GM23338 (cell line): ENCODE measurements around the gene TM4SF5. TPM values are rescaled to one million over a fixed set of nuclear protein-coding genes. Genes with fewer than 3 reads are reported as not detected.

Source experiments
- ATAC-seq: fragments of 200-7000 bp; cut with Tn5 transposase; 3 replicates; pipeline ENCODE4 v1.9.1; 2020
- DNase-seq: peaks from one replicate; pipeline ENCODE4 v3.0.0-alpha.2; 2015; ENCODE audit warnings: low spot score
- H2AFZ ChIP-seq: fragments of 200-600 bp; sonication (generic); 2 replicates; pipeline ENCODE4 v1.8.0; 2016; ENCODE audit warnings: antibody characterized with exemption, mild to moderate bottlenecking, moderate library complexity
- H3F3A ChIP-seq: fragments of 200-600 bp; sonication (generic); replicated peaks from 2 replicates; pipeline ENCODE4 v1.8.0; 2017; ENCODE audit warnings: antibody characterized with exemption, mixed run types, low read depth
- H3K27ac ChIP-seq: fragments of 200-600 bp; sonication (generic); 2 replicates; pipeline ENCODE4 v1.6.1; 2016; ENCODE audit warnings: low read depth
- H3K27me3 ChIP-seq: fragments of 200-600 bp; sonication (generic); 2 replicates; pipeline ENCODE4 v1.8.0; 2016; ENCODE audit warnings: mild to moderate bottlenecking, mixed run types, moderate library complexity; ENCODE audit not compliant: insufficient read depth
- H3K36me3 ChIP-seq: fragments of 200-600 bp; sonication (generic); 2 replicates; pipeline ENCODE4 v1.8.0; 2016; ENCODE audit warnings: mild to moderate bottlenecking; ENCODE audit not compliant: insufficient read depth
- H3K4me1 ChIP-seq: fragments of 200-600 bp; sonication (generic); 2 replicates; pipeline ENCODE4 v1.8.0; 2016; ENCODE audit warnings: mild to moderate bottlenecking, moderate library complexity; ENCODE audit not compliant: insufficient read depth
- H3K4me2 ChIP-seq: fragments of 200-600 bp; sonication (generic); 2 replicates; pipeline ENCODE4 v1.7.1; 2017; ENCODE audit warnings: mixed run types
- H3K4me3 ChIP-seq: fragments of 200-600 bp; sonication (generic); 2 replicates; pipeline ENCODE4 v1.6.1; 2016; ENCODE audit warnings: mixed run types
- H3K79me2 ChIP-seq: fragments of 200-600 bp; sonication (generic); replicated peaks from 2 replicates; pipeline ENCODE4 v1.8.0; 2017; ENCODE audit warnings: mild to moderate bottlenecking; ENCODE audit not compliant: insufficient read depth
- H3K9me2 ChIP-seq: fragments of 200-600 bp; sonication (generic); 2 replicates; pipeline ENCODE4 v1.8.0; 2017; ENCODE audit not compliant: insufficient read depth
- H4K20me1 ChIP-seq: fragments of 200-600 bp; sonication (generic); replicated peaks from 2 replicates; pipeline ENCODE4 v1.8.0; 2017; ENCODE audit warnings: mild to moderate bottlenecking; ENCODE audit not compliant: insufficient read depth
- H3K27ac Mint-ChIP-seq: 2 replicates; pipeline ENCODE4 v1.8.0; 2020; ENCODE audit warnings: inconsistent platforms, mild to moderate bottlenecking, moderate library complexity, mixed read lengths
- H3K27me3 Mint-ChIP-seq: 3 replicates; pipeline ENCODE4 v1.8.0; 2022; ENCODE audit warnings: low read depth, mild to moderate bottlenecking, moderate library complexity, mixed read lengths, inconsistent platforms; ENCODE audit not compliant: insufficient read depth, poor library complexity
- H3K36me3 Mint-ChIP-seq: 3 replicates; pipeline ENCODE4 v1.8.0; 2021; ENCODE audit warnings: low read depth, mild to moderate bottlenecking, inconsistent platforms, moderate library complexity, mixed read lengths
- H3K4me1 Mint-ChIP-seq: 3 replicates; pipeline ENCODE4 v1.8.0; 2020; ENCODE audit warnings: mild to moderate bottlenecking, inconsistent platforms, mixed read lengths
- H3K4me3 Mint-ChIP-seq: 3 replicates; pipeline ENCODE4 v1.8.0; 2021; ENCODE audit warnings: moderate library complexity, mild to moderate bottlenecking, inconsistent platforms, mixed read lengths
- H3K9me3 Mint-ChIP-seq: 3 replicates; pipeline ENCODE4 v1.8.0; 2020; ENCODE audit warnings: moderate library complexity, mild to moderate bottlenecking, inconsistent platforms, mixed read lengths
- CREB1 ChIP-seq: fragments of 250-450 bp; sonication (Bioruptor Pico); IDR thresholded peaks from 2 replicates; pipeline ENCODE4 v1.5.0; 2020; ENCODE audit warnings: low read depth, mild to moderate bottlenecking, moderate library complexity
- CTCF ChIP-seq, 2 experiments: fragments of 200-600 bp in 1 of 2; sonication (generic) in 1 of 2; conservative IDR thresholded peaks; 2 replicates each; pipeline versions ENCODE4 v1.5.1 to v1.6.1; 2016 to 2017; ENCODE audit warnings: antibody characterized with exemption in 2 of 2, low read depth in 2 of 2, mild to moderate bottlenecking in 2 of 2, moderate library complexity in 1 of 2
- ETS1 ChIP-seq: IDR thresholded peaks from 2 replicates; pipeline ENCODE4 v1.6.1; 2016; ENCODE audit warnings: antibody characterized with exemption
- EZH2 ChIP-seq: fragments of 200-600 bp; sonication (generic); IDR thresholded peaks from one replicate; pipeline ENCODE4 v1.8.0; 2017; ENCODE audit warnings: antibody characterized with exemption, mild to moderate bottlenecking, low read depth; ENCODE audit not compliant: unreplicated experiment
- EZH2phosphoT487 ChIP-seq: fragments of 200-600 bp; sonication (generic); IDR thresholded peaks from one replicate; pipeline ENCODE4 v1.8.1; 2018; ENCODE audit warnings: antibody characterized with exemption; ENCODE audit not compliant: unreplicated experiment
- JUNB ChIP-seq: IDR thresholded peaks from one replicate; pipeline ENCODE4 v1.6.1; 2016; ENCODE audit warnings: antibody characterized with exemption; ENCODE audit not compliant: unreplicated experiment
- NANOG ChIP-seq: IDR thresholded peaks from 2 replicates; pipeline ENCODE4 v1.6.1; 2016; ENCODE audit warnings: antibody characterized with exemption, borderline replicate concordance
- POLR2AphosphoS5 ChIP-seq: IDR thresholded peaks from 2 replicates; pipeline ENCODE4 v1.6.1; 2016; ENCODE audit warnings: antibody characterized with exemption, low read depth
- REST ChIP-seq: IDR thresholded peaks from one replicate; pipeline ENCODE4 v1.6.1; 2018; ENCODE audit warnings: antibody characterized with exemption; ENCODE audit not compliant: unreplicated experiment
- STAT1 ChIP-seq: IDR thresholded peaks from one replicate; pipeline ENCODE4 v1.6.1; 2016; ENCODE audit warnings: antibody characterized with exemption; ENCODE audit not compliant: unreplicated experiment
- ZNF114 ChIP-seq: fragments of 250-450 bp; sonication (Bioruptor Pico); IDR thresholded peaks from 2 replicates; pipeline ENCODE4 v1.5.0; 2020; ENCODE audit warnings: mild to moderate bottlenecking, moderate library complexity
- ZNF331 ChIP-seq: fragments of 250-450 bp; sonication (Bioruptor Pico); IDR thresholded peaks from 2 replicates; pipeline ENCODE4 v1.5.0; 2020; ENCODE audit warnings: low read depth, mild to moderate bottlenecking, moderate library complexity
- ZNF462 ChIP-seq: fragments of 250-450 bp; sonication (Bioruptor Pico); IDR thresholded peaks from 2 replicates; pipeline ENCODE4 v1.5.0; 2020; ENCODE audit warnings: mild to moderate bottlenecking, moderate library complexity
- polyA plus RNA-seq: library from polyadenylated mRNA; unstranded; fragments of >200 nt; fragmentation: Nextera tagmentation; extraction: Ambion mirVana; gene quantifications from 2 replicates; pipeline ENCODE4 v1.2.1, GENCODE V29; 2016
- total RNA-seq: library from RNA; depleted of rRNA; stranded (reverse); fragments of >200 nt; shearing (Covaris generic); gene quantifications from 2 replicates; pipeline ENCODE4 v1.2.3, GENCODE V29; 2014

The TM4SF5 gene
- total and polyA plus RNA-seq, 2 experiments from 2014 or later = not detected

- Histone ChIP-seq H3K27me3 (peaks cover 42% of the 10 kb centered on the region), H3K4me2 (peak overlapping the region; percentile 99), H3K4me3 (peak overlapping the region; percentile 87), H2AFZ (no peak overlapping the region), H4K20me1 (no peaks in the 10 kb centered on the region), H3K4me1 (peaks cover 28% of the 10 kb centered on the region), H3K9me2 (no peaks in the 10 kb centered on the region), H3K36me3 (no peaks in the 10 kb centered on the region), H3F3A (peaks cover 16% of the 10 kb centered on the region; the same call in 1 of the 2 replicates), H3K79me2 (no peaks in the 10 kb centered on the region), H3K27ac (no peak overlapping the region)
- Mint-ChIP-seq H3K27me3 (peaks cover 41% of the 10 kb centered on the region), H3K4me3 (peak overlapping the region; percentile 82), H3K27ac (no peak overlapping the region), H3K36me3 (peaks cover 5% of the 10 kb centered on the region; the same call in 1 of the 3 replicates), H3K4me1 (peaks cover 23% of the 10 kb centered on the region), H3K9me3 (no peaks in the 10 kb centered on the region; the same call in 2 of the 3 replicates)
- ATAC-seq (no peak), DNase-seq (no peak)
- no peak for TF ChIP-seq POLR2AphosphoS5
- TF ChIP-seq CREB1 (CRISPR knock-in tag) = no peak
- TF ChIP-seq NANOG = no peak
- TF ChIP-seq CTCF (conservative IDR thresholded peaks at IDR 0.05; ENCODE audit: low read depth in 2 of 2) = no peak
- no peak for TF ChIP-seq ZNF462
- no peak for TF ChIP-seq ZNF114 (CRISPR knock-in tag)
- no peak for TF ChIP-seq ZNF331 (CRISPR knock-in tag)
- TF ChIP-seq JUNB = no peak
- no peak for TF ChIP-seq EZH2
- no peak for TF ChIP-seq ETS1
- TF ChIP-seq EZH2phosphoT487 = no peak
- no peak for TF ChIP-seq REST
- no peak for TF ChIP-seq STAT1
Observed at GRCh38 chr17:4790705-4791088, 19.0 kb downstream of the TM4SF5 start.
